Transverse colon (tissue), 4 donors: Measurements from ENCODE around the gene SEMA4D. TPM values are rescaled to one million over a fixed set of nuclear protein-coding genes. Genes with fewer than 3 reads are reported as not detected.
"Not testable (repeated sequence)": the region's sequence is repeated elsewhere in the genome, so short reads cannot be mapped to it uniquely, and the experiment has no call there.

ENCODE experiments used
- DNase-seq: peaks from one replicate; pipeline ENCODE4 v3.0.0-alpha.2; 2019
- H3K27ac ChIP-seq, 4 donors: fragments of 200-600 bp; sonication (generic); 2 replicates each; pipeline ENCODE4 v1.5.1; 2016 to 2018; ENCODE audit warnings: inconsistent platforms in 4 of 4
- H3K27me3 ChIP-seq: fragments of 200-600 bp; sonication (generic); 2 replicates; pipeline ENCODE4 v1.5.1; 2017; ENCODE audit warnings: inconsistent platforms
- H3K36me3 ChIP-seq, 4 donors: fragments of 200-600 bp; sonication (generic); 2 replicates each; pipeline ENCODE4 v1.5.1; 2017 to 2019; ENCODE audit warnings: inconsistent platforms in 4 of 4
- H3K4me1 ChIP-seq, 4 donors: fragments of 200-600 bp; sonication (generic); 2 replicates each; pipeline ENCODE4 v1.5.1; 2017 to 2020; ENCODE audit warnings: inconsistent platforms in 4 of 4
- H3K4me3 ChIP-seq, 4 donors: fragments of 200-600 bp; sonication (generic); 1 replicate in 1 of 4; 2 replicates in 3 of 4; pipeline versions ENCODE4 v1.5.1 to v1.6.1; 2017 to 2019; ENCODE audit warnings: inconsistent platforms in 4 of 4
- H3K9me3 ChIP-seq, 2 donors: fragments of 200-600 bp; sonication (generic); 2 replicates each; pipeline ENCODE4 v1.5.1; 2017 to 2019; ENCODE audit warnings: inconsistent platforms in 2 of 2
- CTCF ChIP-seq, 5 experiments: fragments of 200-600 bp in 3 of 5; fragments of 450-650 bp in 2 of 5; sonication (generic) in 3 of 5; IDR thresholded peaks; 1 replicate in 2 of 5; 2 replicates in 3 of 5; pipeline ENCODE4 v1.5.1; 2016 to 2017; ENCODE audit warnings: antibody characterized with exemption in 5 of 5, inconsistent platforms in 3 of 5, mild to moderate bottlenecking in 2 of 5, moderate library complexity in 1 of 5
- EP300 ChIP-seq: sonication (generic); formaldehyde crosslinking; IDR thresholded peaks from one replicate; pipeline ENCODE4 v1.6.1; 2017; ENCODE audit warnings: antibody characterized with exemption, low read depth
- POLR2A ChIP-seq: fragments of 450-650 bp; IDR thresholded peaks from one replicate; pipeline ENCODE4 v1.6.1; 2016; ENCODE audit warnings: antibody characterized with exemption, mild to moderate bottlenecking, moderate library complexity
- POLR2AphosphoS5 ChIP-seq, 3 donors: sonication (generic); formaldehyde crosslinking; IDR thresholded peaks; one replicate each; pipeline ENCODE4 v1.6.1; 2016; ENCODE audit warnings: antibody characterized with exemption in 3 of 3
- WGBS, 2 donors: methylation state at CpG; one replicate each; pipeline ENCODE4 v1.1.5; 2018; ENCODE audit warnings: low coverage in 1 of 2; 5-methylcytosine and 5-hydroxymethylcytosine counted together
- in situ Hi-C, 4 donors: fragments of 200-750 bp; cut with MboI; loops; one replicate each; pipeline versions ENCODE4 v1.15.0 to v1.15.1; 2017; ENCODE audit warnings: low sequenced_read_pairs in 3 of 4, low pct_ligation_motif_present in 1 of 4, low pct_unique_long_range_greater_than_20kb in 1 of 4
- intact Hi-C: fragments of 100-400 bp; cut with DNase I; formaldehyde crosslinking; loops from one replicate; pipeline ENCODE4 v1.15.1; 2023; ENCODE audit warnings: low total_unique reads
- total RNA-seq, 4 donors: library from RNA; depleted of rRNA; stranded (reverse); fragments of >200 nt; gene quantifications; one replicate each; pipeline ENCODE4 v1.1.0, GENCODE V29; 2016

SEMA4D gene
- total RNA-seq, 4 donors from 2014 or later, result 8.7 to 29.1 (median 14.5) TPM

- H3K4me3 ChIP-seq, H3K27ac ChIP-seq, in situ Hi-C loops, intact Hi-C loops, H3K9me3 ChIP-seq, H3K36me3 ChIP-seq, H3K27me3 ChIP-seq: not testable (repeated sequence)
- 83% methylated on average over 11 of the region's 17 CpGs; no CpG with 5 or more reads in 1 of the 2 donors for WGBS, 2 donors
- TF ChIP-seq POLR2AphosphoS5 (IDR thresholded peaks at IDR 0.05), result peak in 1 of 3 donors; percentile 33
- peak; percentile 3 for DNase-seq
- peaks cover 3 to 27% (median 16%) of the 10 kb centered on the region in 4 donors for H3K4me1 ChIP-seq
These were observed 18.3 kb downstream of the SEMA4D start for GRCh38 chr9:89479669-89480011.

- intact Hi-C loops, result no loop called here
- TF ChIP-seq EP300, result no peak
- TF ChIP-seq CTCF (IDR thresholded peaks at IDR 0.05), result no peak
- no peak for TF ChIP-seq POLR2A
- TF ChIP-seq POLR2AphosphoS5 (IDR thresholded peaks at IDR 0.05), result no peak
- Histone ChIP-seq H3K4me3 (no peak overlapping the region), H3K4me1 (peaks cover 3 to 33% (median 22%) of the 10 kb centered on the region in 4 donors), H3K9me3 (no peaks in the 10 kb centered on the region), H3K36me3 (no peaks in the 10 kb centered on the region), H3K27ac (peak overlapping the region in 1 of 4 donors; percentile 21), H3K27me3 (no peaks in the 10 kb centered on the region)
- DNase-seq, result peak; percentile 2
- in situ Hi-C loops, result no loop called here
- 89% methylated on average over 16 of the region's 16 CpGs; no CpG with 5 or more reads in 1 of the 2 donors for WGBS, 2 donors
These were observed 18.9 kb downstream of the SEMA4D start for GRCh38 chr9:89478821-89479668.

- TF ChIP-seq POLR2A (no peak), CTCF (IDR thresholded peaks at IDR 0.05) (no peak), POLR2AphosphoS5 (IDR thresholded peaks at IDR 0.05) (no peak), EP300 (no peak)
- intact Hi-C loops, result no loop called here
- H3K36me3 ChIP-seq, result no peaks in the 10 kb centered on the region
- DNase-seq, result no peak
- H3K27me3 ChIP-seq, result no peaks in the 10 kb centered on the region
- no peak overlapping the region for H3K4me3 ChIP-seq
- H3K27ac ChIP-seq, result peak overlapping the region; percentile 29 to 63 (median 46)
- H3K4me1 ChIP-seq, result peaks cover 3 to 36% (median 24%) of the 10 kb centered on the region in 4 donors
- no peaks in the 10 kb centered on the region for H3K9me3 ChIP-seq
- 10 to 46% methylated on average over 2 to 9 of the region's 9 CpGs for WGBS, 2 donors
- in situ Hi-C loops, result no loop called here
These were observed 19.9 kb downstream of the SEMA4D start for GRCh38 chr9:89477811-89478630.

GRCh38 chr9:89477384-89477783 lies 20.5 kb downstream of the SEMA4D start:
- DNase-seq, result no peak
- Histone ChIP-seq H3K4me3 (no peak overlapping the region), H3K36me3 (no peaks in the 10 kb centered on the region), H3K27me3 (no peaks in the 10 kb centered on the region), H3K9me3 (no peaks in the 10 kb centered on the region), H3K27ac (peak overlapping the region; percentile 29 to 63 (median 46)), H3K4me1 (peaks cover 3 to 36% (median 24%) of the 10 kb centered on the region in 4 donors)
- 20 to 41% methylated on average over 3 to 7 of the region's 7 CpGs for WGBS, 2 donors
- in situ Hi-C loops (no loop called here), intact Hi-C loops (no loop called here)
- TF ChIP-seq POLR2AphosphoS5 (IDR thresholded peaks at IDR 0.05), result no peak
- TF ChIP-seq POLR2A, result no peak
- TF ChIP-seq EP300, result no peak
- TF ChIP-seq CTCF (IDR thresholded peaks at IDR 0.05), result no peak
